ENCODE data around the gene SREK1IP1.
"Not testable (repeated sequence)": the region's sequence is repeated elsewhere in the genome, so short reads cannot be mapped to it uniquely, and the experiment has no call there.

Gene SREK1IP1

GRCh38 chr5:64763948-64764503 lies 4.5 kb downstream of the SREK1IP1 start:
- no peak for DNase-seq

GRCh38 chr5:64759960-64760660 lies 8.4 kb downstream of the SREK1IP1 start:
- DNase-seq, result no peak

GRCh38 chr5:64758901-64759300 lies 9.6 kb downstream of the SREK1IP1 start:
- no peak for DNase-seq

GRCh38 chr5:64754066-64754465 lies 14.4 kb downstream of the SREK1IP1 start:
- DNase-seq, result no peak

- no peak for DNase-seq
Observed at GRCh38 chr5:64749385-64749784, 19.1 kb downstream of the SREK1IP1 start.

GRCh38 chr5:64746446-64746845 lies 22.0 kb downstream of the SREK1IP1 start:
- no peak for DNase-seq

- no peak for DNase-seq
Observed at GRCh38 chr5:64744914-64745313, 23.6 kb downstream of the SREK1IP1 start.

GRCh38 chr5:64742821-64743220 lies 25.7 kb downstream of the SREK1IP1 start:
- no peak for DNase-seq

GRCh38 chr5:64742411-64742810 lies 26.1 kb downstream of the SREK1IP1 start:
- no peak for DNase-seq

GRCh38 chr5:64727150-64727549 lies 41.3 kb downstream of the SREK1IP1 start:
- DNase-seq, result no peak

- DNase-seq, result no peak
Observed at GRCh38 chr5:64722588-64722987, 45.9 kb downstream of the SREK1IP1 start.

GRCh38 chr5:64714495-64714894 lies 54.0 kb downstream of the SREK1IP1 start:
- not testable (repeated sequence) for DNase-seq

GRCh38 chr5:64707191-64707590 lies 61.3 kb downstream of the SREK1IP1 start:
- no peak for DNase-seq

- not testable (repeated sequence) for DNase-seq
Observed at GRCh38 chr5:64706074-64706473, 62.4 kb downstream of the SREK1IP1 start.

- DNase-seq, result no peak
Observed at GRCh38 chr5:64700765-64701164, 67.7 kb downstream of the SREK1IP1 start.

- not testable (repeated sequence) for DNase-seq
Observed at GRCh38 chr5:64696414-64696813, 72.1 kb downstream of the SREK1IP1 start.

GRCh38 chr5:64693636-64694035 lies 74.9 kb downstream of the SREK1IP1 start:
- DNase-seq, result no peak

- no peak for DNase-seq
Observed at GRCh38 chr5:64691291-64691690, 77.2 kb downstream of the SREK1IP1 start.

GRCh38 chr5:64690417-64691151 lies 77.9 kb downstream of the SREK1IP1 start, which contains the start of gene SHISAL2B:
Gene SHISAL2B (plus strand): TSS chr5:64690503. CDS start chr5:64690624, 121 bp downstream.
- no peak for DNase-seq

- no peak for DNase-seq
Observed at GRCh38 chr5:64690104-64690416, 78.4 kb downstream of the SREK1IP1 start.

- no peak for DNase-seq
Observed at GRCh38 chr5:64688965-64689364, 79.5 kb downstream of the SREK1IP1 start.

- no peak for DNase-seq
Observed at GRCh38 chr5:64688391-64688790, 80.1 kb downstream of the SREK1IP1 start.

GRCh38 chr5:64685866-64686265 lies 82.6 kb downstream of the SREK1IP1 start:
- DNase-seq, result no peak

- no peak for DNase-seq
Observed at GRCh38 chr5:64682608-64683007, 85.9 kb downstream of the SREK1IP1 start.
